HCEC 1CT (cell line): ENCODE data around the gene TMEM98.
"Not testable (repeated sequence)": the region's sequence is repeated elsewhere in the genome, so short reads cannot be mapped to it uniquely, and the experiment has no call there.

Experiments
- DNase-seq: peaks from one replicate; pipeline ENCODE4 v3.0.0-alpha.2; 2017

Gene TMEM98

DNA sequence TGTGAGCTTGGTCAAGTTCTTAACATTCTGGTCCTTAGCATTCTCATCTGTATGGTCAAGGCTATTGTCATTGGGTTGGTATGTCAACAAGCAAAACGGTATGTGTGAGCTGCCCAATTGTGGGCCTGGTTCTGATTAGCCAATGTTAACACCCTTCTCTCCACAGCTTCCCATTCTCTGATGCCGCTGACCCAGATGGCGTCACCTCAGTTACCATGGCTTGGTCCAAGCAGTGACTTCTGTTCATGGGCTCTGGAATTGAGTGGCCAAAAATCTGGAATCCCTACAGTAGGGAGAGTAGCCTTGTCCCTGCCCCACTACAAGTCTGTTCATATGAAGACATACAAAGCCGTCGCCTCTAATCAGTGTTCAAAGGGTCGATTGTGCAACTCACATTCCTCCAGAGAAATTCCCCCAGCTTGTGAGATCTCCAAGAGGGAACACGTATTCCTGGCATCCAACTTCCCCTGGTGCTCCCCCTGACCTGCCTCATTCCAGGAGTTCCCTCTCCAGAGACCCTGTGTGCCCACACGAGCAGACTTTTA lies 15.8 kb downstream of the TMEM98 start:
- DNase-seq, result peak; percentile 43

DNA sequence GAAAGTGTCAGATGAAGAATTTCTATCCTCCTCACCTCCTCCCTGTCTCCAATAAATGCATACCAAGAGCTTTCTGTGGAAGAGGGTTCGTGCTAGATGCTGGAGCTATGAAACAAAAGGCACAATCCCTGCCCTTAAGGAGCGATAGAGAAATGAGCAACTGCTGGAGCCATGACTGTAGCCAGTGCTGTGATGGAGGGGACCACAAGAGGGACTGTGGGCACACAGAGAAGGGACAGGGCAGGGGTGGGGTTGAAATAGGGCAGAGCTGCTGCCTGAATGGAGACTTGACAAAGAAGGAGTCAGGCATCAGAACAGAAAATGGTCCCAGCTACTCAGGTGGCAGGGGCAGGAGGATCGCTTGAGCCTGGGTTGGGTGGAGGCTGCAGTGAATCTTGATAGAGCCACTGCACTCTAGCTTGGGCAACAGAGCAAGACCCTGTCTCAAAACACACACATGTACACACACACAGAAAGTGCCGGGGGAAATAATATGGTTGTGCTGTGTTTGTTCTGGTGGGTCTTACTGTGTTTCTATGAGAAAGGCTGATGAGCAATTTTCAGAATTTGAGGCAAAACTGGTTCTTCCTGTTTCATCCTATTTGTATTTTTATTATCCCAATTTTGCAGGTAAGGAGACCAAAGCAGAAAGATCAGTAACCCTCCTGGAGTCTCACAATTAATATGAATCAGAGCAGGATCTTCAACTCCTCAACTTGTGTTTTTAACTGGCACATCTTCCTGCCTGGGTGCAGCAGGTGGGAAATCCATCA lies 16.5 kb downstream of the TMEM98 start:
- no peak for DNase-seq

DNA sequence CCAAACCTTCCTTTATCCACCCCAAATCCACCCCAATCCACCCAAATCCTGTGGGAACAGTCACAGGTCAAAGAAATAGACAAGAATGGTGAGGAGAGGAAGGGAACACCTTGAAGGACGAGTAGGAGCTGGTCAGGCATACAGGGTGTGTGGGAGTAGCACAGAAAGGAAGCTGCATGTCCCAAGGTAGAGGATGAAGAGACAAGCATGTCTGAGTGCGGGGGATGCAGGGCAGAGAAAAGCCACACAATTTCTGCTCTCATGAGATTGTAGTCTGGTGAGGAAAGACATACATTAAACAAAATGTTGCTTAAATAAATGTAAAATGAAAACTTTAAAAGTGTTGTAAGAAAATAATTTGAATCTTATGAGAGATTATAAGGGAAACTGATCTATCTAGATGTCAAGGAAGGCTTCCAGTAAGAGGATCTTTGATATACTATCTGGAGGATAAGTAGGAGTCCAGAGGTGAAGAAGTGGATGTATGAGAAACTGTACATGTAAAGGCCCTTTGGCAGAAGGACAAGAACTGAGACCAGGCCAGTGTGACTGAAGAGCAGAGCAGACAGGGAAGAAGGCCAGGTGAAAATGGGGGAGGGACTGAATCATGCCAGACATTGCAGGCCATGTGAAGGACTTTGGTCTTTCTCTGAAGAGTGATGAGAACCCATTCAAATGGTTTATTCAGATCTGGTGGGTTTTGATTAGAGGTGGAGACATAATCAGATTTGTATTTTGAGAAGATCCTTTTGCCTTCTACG lies 18.6 kb downstream of the TMEM98 start:
- no peak for DNase-seq

DNA sequence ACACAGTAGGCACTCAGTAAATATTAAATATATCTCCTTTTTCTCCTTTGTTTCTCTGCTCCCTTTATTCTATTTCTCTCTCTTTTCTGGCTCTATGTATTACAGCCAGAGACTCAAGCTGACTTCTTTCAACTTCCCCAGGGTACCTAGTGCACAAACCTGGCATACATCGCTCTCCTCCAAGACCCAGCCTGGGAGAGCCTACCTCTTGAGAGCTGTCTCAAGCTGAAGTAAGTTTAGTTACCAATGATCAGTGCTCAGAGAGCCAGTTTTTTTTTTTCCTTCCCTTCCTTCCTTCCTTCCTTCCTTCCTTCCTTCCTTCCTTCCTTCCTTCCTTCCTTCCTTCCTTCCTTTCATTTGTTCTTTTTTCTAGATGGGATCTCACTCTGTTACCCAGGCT lies 19.8 kb downstream of the TMEM98 start:
- DNase-seq, result no peak

DNA sequence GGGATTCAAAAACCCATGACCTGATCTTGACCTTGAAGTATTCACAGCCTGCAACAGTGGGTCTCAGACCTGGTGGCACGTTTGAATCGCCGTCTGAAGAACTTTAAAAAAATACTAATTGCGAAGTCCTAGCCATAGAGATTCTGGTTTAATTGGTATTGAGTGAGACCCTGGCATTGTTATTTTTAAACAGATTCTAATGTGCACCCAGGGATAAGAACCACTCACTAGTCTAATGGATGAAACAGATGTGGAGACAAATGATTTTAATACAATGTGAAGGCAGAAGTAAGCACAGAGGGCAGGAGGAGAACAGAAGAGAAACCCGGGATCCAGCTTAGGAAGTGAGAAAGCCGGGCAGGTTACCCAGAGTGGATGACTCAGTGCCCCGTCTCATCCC lies 21.2 kb downstream of the TMEM98 start:
- no peak for DNase-seq

DNA sequence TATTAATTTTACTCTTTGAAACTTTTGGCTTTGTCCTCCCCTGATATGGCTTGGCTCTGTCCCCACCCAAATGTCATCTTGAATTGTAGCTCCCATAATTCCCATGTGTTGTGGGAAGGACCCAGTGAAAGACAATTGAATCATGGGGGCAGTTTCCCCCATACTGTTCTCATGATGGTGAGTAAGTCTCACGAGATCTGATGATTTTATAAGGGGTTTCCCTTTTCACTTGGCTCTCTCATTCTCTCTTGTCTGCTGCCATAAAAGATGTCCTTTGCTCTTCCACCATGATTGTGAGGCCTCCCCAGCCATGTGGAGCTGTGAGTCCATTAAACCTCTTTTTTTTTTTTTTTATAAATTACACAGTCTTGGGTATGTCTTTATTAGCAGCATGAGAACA lies 24.5 kb downstream of the TMEM98 start:
- DNase-seq, result not testable (repeated sequence)

DNA sequence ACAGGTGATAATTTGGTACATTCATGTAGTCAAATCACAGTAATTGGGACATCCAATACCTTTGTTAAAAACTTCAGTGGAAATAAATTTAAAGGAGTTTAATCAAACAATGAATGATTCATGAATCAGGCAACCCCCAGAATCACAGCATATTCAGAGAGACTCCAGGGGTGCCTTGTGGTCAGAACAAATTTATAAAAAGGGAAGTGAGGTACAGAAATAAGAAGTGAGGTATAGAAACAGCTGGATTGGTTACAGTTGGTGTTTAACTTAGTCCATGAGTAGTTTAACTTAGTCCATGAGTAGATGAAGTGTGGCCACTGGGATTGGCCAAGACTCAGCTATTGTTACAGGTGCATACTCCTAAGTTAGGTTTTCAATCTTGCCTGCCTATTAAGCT lies 25.1 kb downstream of the TMEM98 start:
- no peak for DNase-seq

DNA sequence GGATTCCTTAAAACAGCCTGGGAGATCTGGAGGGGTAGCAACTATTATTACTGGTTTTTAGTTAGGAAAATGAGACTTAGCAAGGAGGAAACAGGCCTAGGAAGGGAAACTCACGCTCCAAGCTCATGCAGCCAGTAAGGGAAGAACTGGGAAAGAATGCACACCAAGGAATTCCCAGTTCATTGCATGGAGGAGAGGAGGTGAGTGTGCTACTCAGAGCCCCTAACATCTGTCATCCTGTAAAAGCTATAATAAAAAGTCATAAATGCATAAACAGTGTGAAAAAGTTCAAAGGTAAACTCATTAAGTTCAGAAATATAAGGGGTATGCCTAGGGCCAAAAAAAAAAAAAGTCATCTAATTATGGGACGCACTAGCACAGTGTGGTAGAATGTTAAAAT lies 25.9 kb downstream of the TMEM98 start:
- DNase-seq, result no peak

DNA sequence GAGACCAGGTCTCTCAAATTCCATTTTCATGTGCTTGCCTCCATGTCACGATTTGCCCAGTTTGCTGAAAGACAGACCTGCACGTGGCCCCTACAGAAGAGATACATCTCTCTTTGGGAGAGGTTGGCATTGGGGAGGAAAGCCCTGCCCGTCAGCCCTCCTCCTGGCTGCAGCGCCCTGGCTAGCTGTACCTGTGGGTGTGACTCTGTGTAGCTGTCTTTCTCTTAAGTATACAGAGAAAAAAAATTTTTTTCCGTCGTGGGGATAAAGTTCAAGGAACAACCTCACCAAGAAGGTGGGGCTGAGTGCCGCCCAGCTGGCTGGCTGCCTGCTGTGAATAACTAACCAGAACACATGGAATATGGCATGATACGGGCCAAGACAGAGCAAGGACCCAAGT lies 26.5 kb downstream of the TMEM98 start:
- no peak for DNase-seq

DNA sequence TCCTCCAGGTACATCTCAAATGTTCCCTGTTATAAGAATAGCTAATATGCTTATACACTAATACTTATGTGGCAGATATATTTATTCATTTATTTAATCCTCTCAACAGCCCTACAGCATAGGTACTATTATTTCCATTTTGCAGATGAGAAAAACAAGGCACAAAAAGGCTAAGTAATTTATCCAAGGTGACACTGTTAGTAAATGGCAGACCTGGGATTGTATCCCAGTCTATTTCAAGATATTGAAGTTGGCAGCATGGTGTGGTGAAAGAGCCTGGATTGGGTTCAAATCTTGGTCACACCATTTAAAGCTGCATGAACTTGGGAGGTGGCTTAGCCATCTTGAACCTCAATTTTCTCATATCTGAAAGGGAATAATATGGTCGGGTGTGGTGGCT lies 27.2 kb downstream of the TMEM98 start:
- no peak for DNase-seq

DNA sequence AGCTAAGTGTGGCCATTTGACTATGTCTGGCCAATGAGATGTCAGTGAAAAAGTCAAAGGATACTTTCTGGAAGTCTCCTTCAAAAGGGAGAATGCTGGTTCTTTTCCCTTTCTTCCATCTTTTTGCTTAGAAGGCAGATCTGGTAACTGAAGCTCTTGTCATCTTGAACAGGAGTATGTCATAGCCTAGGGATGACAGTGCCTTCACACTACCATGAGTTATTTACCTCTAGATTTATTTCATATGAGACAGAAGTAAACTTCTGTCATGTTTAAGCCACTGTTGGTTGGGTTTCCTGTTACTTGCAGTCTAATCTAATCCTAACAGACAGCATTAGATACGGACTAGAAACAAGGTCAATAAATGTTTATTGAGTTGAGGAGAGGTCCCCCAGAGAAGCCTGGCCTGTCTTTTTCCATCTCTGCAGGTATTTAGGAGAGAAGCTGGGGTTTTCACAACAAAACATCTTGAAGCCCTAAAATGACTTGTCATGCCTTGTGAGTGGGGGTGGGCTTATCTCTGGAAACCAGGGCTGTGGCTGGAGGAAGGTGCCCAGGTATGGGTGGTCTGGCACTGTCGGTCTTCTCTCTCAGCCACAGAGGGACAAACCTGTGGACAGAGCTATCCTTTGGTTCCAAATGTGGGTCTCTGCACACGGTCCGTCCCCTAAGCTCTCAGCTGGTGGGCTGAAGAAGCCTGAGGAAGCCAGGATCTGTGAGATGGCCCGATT lies 28.5 kb downstream of the TMEM98 start:
- no peak for DNase-seq

DNA sequence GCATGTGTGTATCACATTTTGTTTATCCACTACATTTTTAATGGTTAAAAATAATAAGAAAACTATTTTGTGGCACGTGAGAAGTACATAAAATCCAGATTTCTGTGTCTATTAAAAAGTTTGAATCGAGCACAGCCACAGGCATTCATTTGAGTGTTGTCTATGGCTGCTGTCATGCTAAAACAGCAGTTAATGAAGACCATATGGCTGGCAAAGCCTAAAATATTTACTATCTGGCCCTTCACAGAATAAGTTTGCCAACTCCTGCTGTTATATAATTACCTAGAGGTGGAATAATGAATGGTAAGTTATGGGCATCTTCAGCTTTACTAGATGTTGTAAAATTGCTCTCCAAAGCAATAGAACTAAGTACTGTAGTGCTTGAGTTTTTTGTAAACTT lies 30.5 kb downstream of the TMEM98 start:
- DNase-seq, result no peak

DNA sequence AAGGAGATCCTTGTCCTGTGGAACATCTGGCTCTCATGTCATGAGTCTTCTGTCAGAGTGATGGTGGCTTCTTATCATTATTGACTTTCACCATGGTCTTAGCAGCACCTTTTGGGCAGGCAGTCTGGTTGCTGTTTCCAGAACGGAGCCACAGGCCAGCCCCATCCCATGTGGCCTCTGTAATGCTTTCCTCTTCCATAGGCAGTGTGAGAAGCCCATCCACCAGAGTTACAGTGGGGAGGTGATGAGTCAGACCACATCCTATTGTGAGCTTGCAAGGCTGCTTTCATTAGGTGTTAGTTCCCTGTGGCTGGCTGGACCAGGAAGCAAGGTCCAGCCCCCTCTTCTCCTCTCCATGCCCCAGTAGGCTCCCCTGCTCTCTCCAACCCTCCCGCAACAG lies 32.9 kb downstream of the TMEM98 start:
- DNase-seq, result no peak

DNA sequence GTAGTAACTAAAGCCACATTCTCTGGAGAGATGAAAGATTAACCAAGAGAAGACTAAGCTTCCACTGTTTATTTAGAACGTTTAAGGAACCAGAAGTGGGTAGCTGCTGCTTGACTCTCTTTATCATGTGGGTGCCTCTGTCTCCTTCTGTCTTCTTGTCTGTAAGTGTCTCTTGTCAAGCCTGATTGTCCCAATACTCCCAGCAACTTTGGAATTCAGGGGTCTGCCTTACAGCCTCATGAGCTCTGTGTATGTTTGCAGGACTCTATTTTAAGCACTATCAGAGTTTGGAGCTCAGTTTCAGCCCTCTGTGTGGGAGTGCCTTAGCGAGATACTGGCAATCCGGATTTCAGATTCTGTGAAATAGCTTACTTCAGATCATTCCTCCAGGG lies 34.4 kb downstream of the TMEM98 start:
- DNase-seq, result no peak

DNA sequence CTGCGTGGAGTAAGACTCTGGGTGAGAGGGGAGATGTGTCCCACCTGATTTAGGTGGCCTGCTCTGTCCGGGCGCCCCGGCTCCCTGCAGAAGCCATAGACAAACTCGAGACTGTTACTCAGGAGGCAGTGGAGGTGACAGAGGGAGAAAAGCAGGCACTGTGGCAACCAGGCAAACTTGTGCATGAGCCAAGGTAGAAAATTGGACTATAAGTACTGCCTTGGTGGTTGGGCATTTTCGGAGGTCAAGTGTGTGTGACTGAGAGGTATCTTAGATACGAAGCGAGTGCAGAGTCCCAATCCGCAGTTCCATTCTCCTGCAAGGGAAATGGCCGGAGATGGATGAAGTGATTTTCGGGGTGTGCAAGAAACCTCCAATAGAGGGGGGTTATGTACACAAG lies 36.6 kb downstream of the TMEM98 start:
- no peak for DNase-seq

DNA sequence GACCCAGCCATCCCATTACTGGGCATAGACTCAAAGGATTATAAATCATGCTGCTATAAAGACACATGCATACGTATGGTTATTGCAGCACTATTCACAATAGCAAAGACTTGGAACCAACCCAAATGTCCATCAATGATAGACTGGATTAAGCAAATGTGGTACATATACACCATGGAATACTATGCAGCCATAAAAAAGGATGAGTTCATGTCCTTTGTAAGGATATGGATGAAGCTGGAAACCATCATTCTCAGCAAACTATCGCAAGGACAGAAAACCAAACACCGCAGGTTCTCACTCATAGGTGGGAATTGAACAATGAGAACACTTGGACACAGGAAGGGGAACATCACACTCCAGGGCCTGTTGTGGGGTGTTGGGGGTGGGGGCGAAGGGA lies 41.3 kb downstream of the TMEM98 start:
- DNase-seq, result not testable (repeated sequence)

DNA sequence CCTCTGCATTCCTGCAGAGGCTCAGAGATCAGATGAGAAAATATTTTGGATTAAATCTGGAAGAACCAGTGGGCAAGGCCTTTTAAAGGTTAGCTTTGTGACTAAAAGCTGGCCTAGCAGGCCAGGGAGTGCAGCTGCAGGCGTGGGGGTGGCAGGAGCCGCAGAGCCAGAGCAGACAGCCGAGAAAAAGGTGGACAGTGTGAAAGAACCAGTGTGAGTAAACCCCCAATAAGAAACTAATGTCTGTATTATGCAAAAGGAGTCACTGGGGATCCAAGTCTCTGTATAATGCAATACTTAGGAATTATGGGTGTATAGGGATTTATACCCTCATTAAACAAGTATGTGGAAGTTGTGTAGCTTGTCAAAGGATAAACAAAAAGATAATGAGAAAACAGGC lies 42.3 kb downstream of the TMEM98 start:
- peak; percentile 67 for DNase-seq

DNA sequence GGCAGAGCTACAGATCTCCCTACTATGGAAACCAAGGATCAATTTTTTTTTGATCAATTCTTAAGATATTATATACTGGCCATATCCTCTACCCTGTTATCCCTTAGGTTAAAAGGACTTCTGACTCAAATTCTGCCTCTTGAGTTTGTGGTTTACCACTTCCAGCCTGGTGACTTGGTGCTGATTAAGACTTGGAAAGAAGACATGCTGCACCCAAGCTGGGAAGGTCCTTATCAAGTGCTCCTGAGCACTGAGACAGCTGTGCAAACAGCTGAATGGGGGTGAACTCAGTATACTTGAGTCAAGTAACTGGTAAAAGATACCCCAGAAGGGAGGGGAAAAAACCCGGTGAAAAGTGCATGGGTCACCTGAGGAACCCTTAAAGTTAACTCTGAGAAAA lies 43.2 kb downstream of the TMEM98 start:
- DNase-seq, result peak; percentile 65

DNA sequence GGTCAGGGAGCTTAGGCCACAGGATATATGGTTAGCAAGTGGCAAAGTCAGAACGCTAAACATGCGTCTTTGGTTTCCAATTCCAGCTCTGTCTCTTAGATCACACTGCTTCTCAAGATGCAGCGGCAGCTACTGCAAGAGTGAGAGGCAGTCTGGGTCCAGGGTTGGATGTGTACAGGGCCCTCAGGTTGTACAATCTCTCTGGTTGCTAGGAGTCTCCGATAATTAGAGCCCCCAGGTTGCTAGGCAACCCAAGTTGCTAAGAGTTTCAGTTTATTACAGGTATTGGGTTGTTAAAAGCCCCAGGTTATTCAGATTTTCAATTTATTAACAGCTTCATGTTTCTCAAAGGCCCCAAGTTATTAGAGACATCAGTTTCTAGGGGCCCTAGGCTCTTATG lies 48.2 kb downstream of the TMEM98 start:
- no peak for DNase-seq

DNA sequence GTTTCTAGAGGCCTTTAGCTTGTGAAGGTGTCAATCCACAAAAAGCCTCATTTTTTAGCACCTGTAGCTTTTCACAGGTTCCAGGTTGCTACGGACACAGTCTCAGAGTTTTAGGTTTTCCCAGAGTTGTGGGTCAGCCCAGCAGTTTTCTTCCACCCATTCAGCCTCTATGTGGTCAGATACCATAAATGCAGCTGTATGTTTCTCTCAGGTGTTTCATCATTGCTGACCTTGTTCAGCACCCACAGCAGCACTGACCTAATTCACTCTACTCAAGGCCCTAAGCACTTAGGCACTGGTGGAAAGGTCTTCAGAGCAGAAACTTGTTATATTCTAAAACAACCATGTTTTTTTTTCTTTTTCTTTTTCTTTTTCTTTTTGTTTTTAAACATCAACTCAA lies 48.7 kb downstream of the TMEM98 start:
- no peak for DNase-seq

DNA sequence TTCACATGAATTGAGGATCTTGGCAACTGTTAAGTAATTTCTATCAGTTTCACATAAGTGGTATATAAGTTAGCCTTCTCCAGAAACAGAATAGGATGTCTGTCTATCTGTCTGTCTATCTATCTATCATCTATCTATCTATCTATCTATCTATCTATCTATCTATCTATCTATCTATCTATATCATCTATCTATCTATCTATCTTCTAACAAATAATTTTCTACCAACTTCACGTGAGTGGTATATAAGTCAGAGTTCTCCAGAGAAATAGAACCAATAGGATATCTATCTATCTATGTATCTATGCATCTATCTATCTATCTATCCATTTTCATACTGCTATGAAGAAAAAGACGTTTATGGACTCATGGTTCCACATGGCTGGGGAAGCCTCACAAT lies 52.3 kb downstream of the TMEM98 start:
- no peak for DNase-seq

DNA sequence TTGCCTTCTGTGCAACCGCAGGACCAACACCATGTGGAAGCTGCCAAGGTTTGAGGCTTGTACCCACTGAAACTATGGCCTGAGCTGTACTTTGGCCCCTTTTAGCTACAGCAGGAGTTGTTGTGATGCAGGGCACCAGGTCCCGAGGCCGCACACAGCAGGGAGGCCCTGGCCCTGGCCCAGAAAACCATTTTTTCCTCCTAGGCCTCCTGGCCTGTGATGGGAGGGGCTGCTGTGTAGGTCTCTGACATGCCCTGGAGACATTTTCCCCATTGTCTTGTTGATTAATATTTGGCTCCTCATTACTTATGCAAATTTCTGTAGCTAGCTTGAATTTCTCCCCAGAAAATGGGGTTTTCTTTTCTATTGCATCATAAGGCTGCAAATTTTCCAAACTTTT lies 53.7 kb downstream of the TMEM98 start:
- DNase-seq, result not testable (repeated sequence)

DNA sequence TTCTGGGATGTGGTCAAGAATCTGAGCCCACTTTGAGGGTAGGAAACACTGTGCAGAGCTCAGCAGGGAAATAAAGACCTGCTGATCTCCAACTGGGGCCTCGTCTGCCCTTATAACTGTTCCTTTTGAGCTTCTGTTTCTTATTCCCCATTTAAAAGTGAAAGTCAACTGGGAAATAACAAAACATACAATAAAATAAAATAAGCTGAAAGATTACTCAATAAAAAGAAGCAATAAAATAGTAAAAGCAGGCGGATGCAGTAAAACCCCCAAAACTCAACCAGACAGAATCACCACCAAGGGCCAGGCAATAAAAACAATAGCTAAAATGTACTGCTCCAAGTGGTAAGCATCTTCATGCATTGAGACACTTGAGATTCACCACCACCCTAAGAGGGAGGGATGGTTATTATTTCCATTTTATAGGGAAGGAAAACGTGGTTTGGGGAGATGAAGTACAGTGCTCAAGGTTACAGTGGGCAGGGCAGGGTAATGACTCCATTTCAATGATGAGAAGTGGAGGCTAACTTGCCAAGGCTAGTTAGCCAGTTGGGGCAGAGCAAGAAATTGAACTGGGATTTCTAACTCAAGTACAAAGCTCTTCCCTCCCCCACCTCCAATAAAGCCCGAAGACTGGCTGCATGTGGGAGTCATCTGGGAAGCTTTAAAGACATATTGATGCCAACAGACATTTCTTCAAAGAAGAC lies 57.2 kb downstream of the TMEM98 start:
- DNase-seq, result no peak
